Chondrocyte (in vitro differentiated cells): ENCODE results near the gene CYP2D6. TPM values are rescaled to one million over a fixed set of nuclear protein-coding genes. Genes with fewer than 3 reads are reported as not detected.
"Not testable (repeated sequence)": the region's sequence is repeated elsewhere in the genome, so short reads cannot be mapped to it uniquely, and the experiment has no call there.

Source experiments
- DNase-seq: peaks from one replicate; pipeline ENCODE4 v3.0.0; 2021; ENCODE audit warnings: mixed read lengths, low spot score
- H3K27ac Mint-ChIP-seq: one replicate; pipeline ENCODE4 v1.8.0; 2021; ENCODE audit warnings: mild to moderate bottlenecking, moderate library complexity, mixed read lengths; ENCODE audit not compliant: unreplicated experiment
- H3K27me3 Mint-ChIP-seq: 2 replicates; pipeline ENCODE4 v1.8.0; 2021; ENCODE audit warnings: low read depth, mixed read lengths
- H3K36me3 Mint-ChIP-seq: 2 replicates; pipeline ENCODE4 v1.8.0; 2021; ENCODE audit warnings: low read depth, mixed read lengths
- H3K4me1 Mint-ChIP-seq: 2 replicates; pipeline ENCODE4 v1.8.0; 2021; ENCODE audit warnings: low read depth, mild to moderate bottlenecking, mixed read lengths
- H3K4me3 Mint-ChIP-seq: one replicate; pipeline ENCODE4 v1.8.0; 2021; ENCODE audit warnings: mild to moderate bottlenecking, moderate library complexity, mixed read lengths; ENCODE audit not compliant: unreplicated experiment
- H3K9me3 Mint-ChIP-seq: 2 replicates; pipeline ENCODE4 v1.8.0; 2021; ENCODE audit warnings: low read depth, mixed read lengths
- total RNA-seq: library from RNA; stranded (reverse); gene quantifications from 3 replicates; pipeline ENCODE4 v1.2.1, GENCODE V29; 2021
- TF ChIP-seq, protein P1 (sequence below): fragments of 200-600 bp; sonication (generic); IDR thresholded peaks from 2 replicates; pipeline ENCODE4 v1.5.0; 2021; ENCODE audit warnings: antibody characterized with exemption, mild to moderate bottlenecking, moderate library complexity

Gene CYP2D6
- total RNA-seq, 1 donor from 2014 or later: 0.95 TPM

DNA sequence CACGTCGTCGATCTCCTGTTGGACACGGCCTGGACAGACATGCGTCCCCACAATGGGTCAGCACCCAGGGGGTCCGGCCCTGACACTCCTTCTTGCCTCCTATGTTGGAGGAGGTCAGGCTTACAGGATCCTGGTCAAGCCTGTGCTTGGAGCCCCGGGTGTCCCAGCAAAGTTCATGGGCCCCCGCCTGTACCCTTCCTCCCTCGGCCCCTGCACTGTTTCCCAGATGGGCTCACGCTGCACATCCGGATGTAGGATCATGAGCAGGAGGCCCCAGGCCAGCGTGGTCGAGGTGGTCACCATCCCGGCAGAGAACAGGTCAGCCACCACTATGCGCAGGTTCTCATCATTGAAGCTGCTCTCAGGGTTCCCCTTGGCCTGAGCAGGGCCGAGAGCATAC, 3.0 kb downstream of the CYP2D6 start:
- H3K9me3 Mint-ChIP-seq: no peaks in the 10 kb centered on the region
- no peak overlapping the region for H3K4me3 Mint-ChIP-seq
- TF ChIP-seq, protein P1, sequence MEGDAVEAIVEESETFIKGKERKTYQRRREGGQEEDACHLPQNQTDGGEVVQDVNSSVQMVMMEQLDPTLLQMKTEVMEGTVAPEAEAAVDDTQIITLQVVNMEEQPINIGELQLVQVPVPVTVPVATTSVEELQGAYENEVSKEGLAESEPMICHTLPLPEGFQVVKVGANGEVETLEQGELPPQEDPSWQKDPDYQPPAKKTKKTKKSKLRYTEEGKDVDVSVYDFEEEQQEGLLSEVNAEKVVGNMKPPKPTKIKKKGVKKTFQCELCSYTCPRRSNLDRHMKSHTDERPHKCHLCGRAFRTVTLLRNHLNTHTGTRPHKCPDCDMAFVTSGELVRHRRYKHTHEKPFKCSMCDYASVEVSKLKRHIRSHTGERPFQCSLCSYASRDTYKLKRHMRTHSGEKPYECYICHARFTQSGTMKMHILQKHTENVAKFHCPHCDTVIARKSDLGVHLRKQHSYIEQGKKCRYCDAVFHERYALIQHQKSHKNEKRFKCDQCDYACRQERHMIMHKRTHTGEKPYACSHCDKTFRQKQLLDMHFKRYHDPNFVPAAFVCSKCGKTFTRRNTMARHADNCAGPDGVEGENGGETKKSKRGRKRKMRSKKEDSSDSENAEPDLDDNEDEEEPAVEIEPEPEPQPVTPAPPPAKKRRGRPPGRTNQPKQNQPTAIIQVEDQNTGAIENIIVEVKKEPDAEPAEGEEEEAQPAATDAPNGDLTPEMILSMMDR: no peak
- H3K27me3 Mint-ChIP-seq: no peaks in the 10 kb centered on the region
- H3K4me1 Mint-ChIP-seq: no peaks in the 10 kb centered on the region
- DNase-seq: no peak
- no peak overlapping the region for H3K27ac Mint-ChIP-seq
- no peaks in the 10 kb centered on the region for H3K36me3 Mint-ChIP-seq

DNA sequence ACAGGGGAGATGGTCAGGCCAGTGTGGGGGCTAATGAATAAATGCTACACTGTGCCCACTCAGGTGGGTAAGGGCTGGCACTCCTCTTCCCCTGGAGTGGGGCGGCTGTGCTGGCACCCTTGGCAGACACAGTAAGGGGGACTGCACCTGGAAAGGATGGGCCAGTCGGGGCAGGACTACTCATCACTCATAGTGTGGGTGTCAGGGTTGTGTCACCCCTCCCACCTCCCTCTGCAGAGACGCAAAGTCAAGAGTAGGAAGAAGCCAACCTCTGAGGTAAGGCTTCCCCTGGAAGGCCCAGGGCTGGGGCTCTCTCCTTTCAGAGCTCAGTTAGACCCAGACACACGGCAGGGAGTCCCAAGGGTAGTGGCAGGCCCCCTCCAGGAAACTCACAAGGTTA, 7.1 kb downstream of the CYP2D6 start:
- not testable (repeated sequence) for H3K36me3 Mint-ChIP-seq, DNase-seq, H3K4me1 Mint-ChIP-seq, H3K27ac Mint-ChIP-seq, H3K27me3 Mint-ChIP-seq, H3K9me3 Mint-ChIP-seq, H3K4me3 Mint-ChIP-seq

DNA sequence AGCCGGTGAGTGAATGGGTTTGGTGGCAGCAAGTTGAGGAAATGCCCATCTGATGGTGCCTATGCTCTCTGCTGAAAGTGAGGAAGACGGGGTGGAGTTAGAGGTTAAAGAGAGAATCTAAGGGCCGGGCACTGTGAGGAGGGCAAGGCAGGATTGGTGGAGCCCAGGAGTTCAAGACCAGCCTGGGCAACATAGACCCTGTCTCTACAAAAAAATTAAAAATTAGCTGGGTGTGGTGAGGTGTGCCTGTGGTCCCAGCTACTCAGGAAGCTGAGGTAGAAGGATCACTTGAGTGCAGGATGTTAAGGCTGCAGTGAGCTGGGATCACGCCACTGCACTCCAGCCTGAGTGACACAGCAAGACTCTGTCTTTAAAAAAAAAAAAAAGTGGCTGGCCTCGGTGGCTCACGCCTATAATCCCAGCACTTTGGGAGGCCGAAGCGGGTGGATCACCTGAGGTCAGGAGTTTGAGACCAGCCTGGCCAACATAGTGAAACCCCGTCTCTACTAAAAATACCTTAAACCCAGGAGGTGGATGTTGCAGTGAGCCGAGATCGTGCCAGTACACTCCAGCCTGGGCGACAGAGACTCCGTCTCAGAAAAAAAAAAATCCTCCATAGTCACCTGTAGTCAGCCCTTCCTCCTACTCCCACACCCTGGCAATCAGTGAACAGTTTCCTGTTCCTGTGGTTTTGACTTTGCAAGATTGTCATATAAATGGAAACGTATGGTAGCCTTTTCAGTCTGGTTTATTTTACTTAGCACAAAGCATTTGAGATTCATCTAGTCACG, 10.2 kb downstream of the CYP2D6 start:
- H3K4me3 Mint-ChIP-seq, H3K27ac Mint-ChIP-seq, H3K27me3 Mint-ChIP-seq, DNase-seq, H3K4me1 Mint-ChIP-seq, H3K9me3 Mint-ChIP-seq, H3K36me3 Mint-ChIP-seq: not testable (repeated sequence)

DNA sequence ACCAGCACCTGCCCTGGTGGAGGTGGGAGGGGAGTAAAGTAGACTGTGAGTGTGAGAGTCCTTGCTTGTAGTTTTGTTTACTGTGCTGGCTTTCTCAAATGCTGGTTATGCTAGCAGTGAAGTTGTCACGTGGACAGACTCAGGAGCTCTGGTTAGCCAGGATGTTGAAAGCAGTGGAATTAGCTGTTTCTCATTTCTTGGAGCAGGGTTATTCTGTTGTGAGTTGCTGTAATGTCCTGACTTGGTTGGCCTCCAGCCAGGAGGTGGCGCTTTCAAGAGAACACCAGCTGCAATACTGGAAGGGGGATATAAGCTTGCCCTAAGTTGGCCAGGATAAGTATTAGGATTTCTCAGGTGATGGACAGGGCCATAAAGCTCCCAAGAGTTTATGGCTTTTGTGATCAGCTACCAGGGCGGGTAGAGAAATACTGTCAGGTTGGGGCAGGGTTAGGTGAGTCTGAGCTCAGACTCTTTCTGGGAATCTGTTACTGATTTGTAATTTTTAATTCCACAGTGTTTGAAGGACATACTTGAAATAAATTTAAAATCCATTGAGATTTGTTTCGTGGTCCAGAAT, 13.7 kb downstream of the CYP2D6 start:
- H3K4me1 Mint-ChIP-seq: no peaks in the 10 kb centered on the region
- TF ChIP-seq, protein P1: no peak

DNA sequence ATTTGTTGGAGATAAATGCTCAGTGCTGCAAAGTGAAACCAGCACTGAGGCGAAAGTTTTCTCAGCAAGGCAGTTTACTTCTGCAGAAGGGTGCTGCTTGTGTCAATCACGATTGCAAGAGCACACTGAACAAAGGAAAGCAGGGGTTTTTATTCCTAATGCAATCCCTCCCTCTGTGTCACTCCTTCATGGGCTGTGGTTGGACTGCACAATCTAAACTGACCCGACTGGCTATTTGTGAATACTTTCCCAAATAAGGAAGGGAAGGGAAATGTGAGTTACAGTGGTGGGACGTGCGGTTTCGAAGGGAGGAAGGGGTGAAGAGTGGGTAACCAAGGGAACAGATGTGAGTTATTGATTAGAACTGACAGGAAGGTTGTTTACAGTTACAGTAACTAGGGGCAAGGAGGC, 15.2 kb downstream of the CYP2D6 start:
- H3K4me1 Mint-ChIP-seq, DNase-seq, H3K4me3 Mint-ChIP-seq, H3K27me3 Mint-ChIP-seq, H3K27ac Mint-ChIP-seq: not testable (repeated sequence)
- peaks cover 10% of the 10 kb centered on the region for H3K9me3 Mint-ChIP-seq
- peaks cover 11% of the 10 kb centered on the region for H3K36me3 Mint-ChIP-seq

More for the DNA sequence above, 13.7 kb downstream of the CYP2D6 start:
- Mint-ChIP-seq H3K27me3 (no peaks in the 10 kb centered on the region), H3K27ac (no peak overlapping the region), H3K9me3 (peaks cover 10% of the 10 kb centered on the region), H3K4me3 (no peak overlapping the region), H3K36me3 (peaks cover 11% of the 10 kb centered on the region)
- no peak for DNase-seq

DNA sequence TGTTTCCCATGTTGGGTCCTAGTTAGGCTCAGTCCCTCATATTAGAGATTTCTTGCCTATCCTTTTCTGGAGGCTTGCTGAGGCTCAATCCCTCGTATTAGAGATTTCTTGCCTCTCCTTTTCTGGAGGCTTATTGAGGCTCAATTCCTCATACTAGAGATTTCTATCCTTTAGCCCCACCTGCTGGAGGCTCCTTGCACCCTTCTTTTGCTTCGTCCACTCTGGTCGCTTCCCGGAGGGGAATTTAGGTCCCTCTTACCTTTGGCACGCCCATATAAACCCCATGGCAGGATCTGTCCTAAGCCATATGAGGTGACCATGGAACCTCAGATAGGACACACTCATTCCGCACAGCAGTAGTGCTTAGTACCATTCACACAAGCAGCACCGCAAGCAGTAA, 15.9 kb downstream of the CYP2D6 start:
- peaks cover 10% of the 10 kb centered on the region for H3K9me3 Mint-ChIP-seq
- no peak for DNase-seq
- TF ChIP-seq, protein P1: peak; percentile 69
- H3K27ac Mint-ChIP-seq: no peak overlapping the region
- no peak overlapping the region for H3K4me3 Mint-ChIP-seq
- H3K4me1 Mint-ChIP-seq: no peaks in the 10 kb centered on the region
- H3K27me3 Mint-ChIP-seq: no peaks in the 10 kb centered on the region
- H3K36me3 Mint-ChIP-seq: peaks cover 11% of the 10 kb centered on the region
